HG03135 (cell line): ENCODE results near the gene KIAA1328.
"Not testable (repeated sequence)": the region's sequence is repeated elsewhere in the genome, so short reads cannot be mapped to it uniquely, and the experiment has no call there.

ENCODE experiments used
- ATAC-seq: cut with Tn5 transposase; IDR thresholded peaks from one replicate; pipeline ENCODE4 v1.9.1; 2021; ENCODE audit warnings: mild to moderate bottlenecking, moderate library complexity; ENCODE audit not compliant: unreplicated experiment

KIAA1328 gene

GRCh38 chr18:36821681-36822080 lies 7.2 kb upstream of the KIAA1328 start:
- no peak for ATAC-seq

- ATAC-seq = no peak
These were observed 3.4 kb upstream of the KIAA1328 start for GRCh38 chr18:36825526-36825925.

- no peak for ATAC-seq
These were observed 2.4 kb upstream of the KIAA1328 start for GRCh38 chr18:36826556-36826955.

GRCh38 chr18:36828157-36828629 lies 734 bp upstream of the KIAA1328 start:
- ATAC-seq = no peak

- no peak for ATAC-seq
These were observed 633 bp downstream of the KIAA1328 start for GRCh38 chr18:36829362-36830157.

GRCh38 chr18:36830158-36830495 lies 1.2 kb downstream of the KIAA1328 start:
- ATAC-seq = no peak

GRCh38 chr18:36831139-36831538 lies 2.2 kb downstream of the KIAA1328 start:
- ATAC-seq = no peak

GRCh38 chr18:36833120-36833519 lies 4.2 kb downstream of the KIAA1328 start:
- no peak for ATAC-seq

GRCh38 chr18:36835927-36836326 lies 7.0 kb downstream of the KIAA1328 start:
- ATAC-seq = no peak

- ATAC-seq = no peak
These were observed 10.9 kb downstream of the KIAA1328 start for GRCh38 chr18:36839835-36840234.

- no peak for ATAC-seq
These were observed 14.3 kb downstream of the KIAA1328 start for GRCh38 chr18:36843199-36843598.

- no peak for ATAC-seq
These were observed 14.9 kb downstream of the KIAA1328 start for GRCh38 chr18:36843784-36844183.

- ATAC-seq = no peak
These were observed 19.7 kb downstream of the KIAA1328 start for GRCh38 chr18:36848609-36849008.

GRCh38 chr18:36849288-36850006 lies 20.5 kb downstream of the KIAA1328 start:
- no peak for ATAC-seq

- ATAC-seq = no peak
These were observed 21.7 kb downstream of the KIAA1328 start for GRCh38 chr18:36850527-36851201.

GRCh38 chr18:36851202-36851590 lies 22.3 kb downstream of the KIAA1328 start:
- ATAC-seq = no peak

- no peak for ATAC-seq
These were observed 27.9 kb downstream of the KIAA1328 start for GRCh38 chr18:36856815-36857214.

- no peak for ATAC-seq
These were observed 33.3 kb downstream of the KIAA1328 start for GRCh38 chr18:36862182-36862581.

GRCh38 chr18:36867056-36867455 lies 38.1 kb downstream of the KIAA1328 start:
- ATAC-seq = no peak

GRCh38 chr18:36871801-36872200 lies 42.9 kb downstream of the KIAA1328 start:
- ATAC-seq = no peak

- no peak for ATAC-seq
These were observed 43.4 kb downstream of the KIAA1328 start for GRCh38 chr18:36872329-36872728.

GRCh38 chr18:36873826-36874225 lies 44.9 kb downstream of the KIAA1328 start:
- ATAC-seq = not testable (repeated sequence)
